Measurements from ENCODE around the gene TM2D1. TPM values are rescaled to one million over a fixed set of nuclear protein-coding genes. Genes with fewer than 3 reads are reported as not detected.

TM2D1 gene
- total RNA-seq, 1 donor from 2014 or later, result 95.3 TPM

DNA sequence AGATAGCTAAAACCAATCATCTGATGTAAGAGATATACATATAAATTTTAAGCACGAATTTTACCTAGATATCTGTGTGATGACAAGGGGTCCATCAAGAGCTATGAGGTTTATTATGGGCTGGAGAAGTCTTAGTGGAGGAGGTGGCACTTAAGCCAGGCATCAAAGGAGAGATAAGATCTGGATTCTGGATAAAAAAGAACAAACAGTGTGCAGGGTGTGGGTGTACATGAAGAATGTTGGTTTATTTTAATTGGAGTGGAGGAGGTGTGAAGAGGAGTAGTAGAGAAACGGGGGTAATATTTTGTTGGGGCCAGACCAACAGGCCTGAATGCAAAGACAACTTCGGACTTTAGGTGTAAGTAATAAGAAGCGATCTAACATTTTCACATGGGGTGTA is 80.6 kb downstream of the TM2D1 start:
- no peak for DNase-seq

DNA sequence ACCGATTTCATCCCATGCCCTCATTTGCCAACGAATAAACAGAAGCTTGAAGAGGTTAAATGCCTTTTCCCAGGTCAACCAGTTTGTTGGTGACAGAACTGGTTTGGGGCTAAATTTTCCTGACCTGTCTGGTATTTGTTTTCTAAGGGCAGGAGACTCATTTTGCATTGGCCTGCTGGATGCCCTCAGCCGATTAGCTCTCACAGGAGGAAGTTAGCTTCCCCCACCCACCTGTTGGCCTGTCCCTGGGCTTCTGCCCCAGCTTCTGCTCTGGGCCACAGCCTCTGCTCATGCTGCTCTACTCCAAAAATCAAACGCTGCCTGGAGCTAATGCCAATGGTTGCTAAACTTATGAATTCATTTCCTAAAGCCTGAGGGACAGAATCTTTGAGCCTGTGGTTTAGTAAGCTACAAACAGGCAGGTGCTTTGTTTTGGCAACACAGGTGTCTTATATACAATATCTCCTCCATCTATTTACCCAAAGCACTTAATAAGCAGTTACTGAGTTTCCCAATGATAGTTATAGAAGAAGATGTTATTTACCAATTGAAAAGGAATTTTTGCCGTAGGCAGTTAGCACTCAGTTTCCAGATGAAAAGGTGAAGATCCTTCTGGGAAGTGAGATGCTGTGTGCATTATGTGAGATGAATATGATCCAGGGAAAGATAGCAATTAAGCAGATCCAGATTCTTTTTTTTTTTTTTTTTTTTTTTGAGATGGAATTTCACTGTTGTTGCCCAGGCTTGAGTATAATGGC is 82.3 kb downstream of the TM2D1 start:
- no peak for DNase-seq

DNA sequence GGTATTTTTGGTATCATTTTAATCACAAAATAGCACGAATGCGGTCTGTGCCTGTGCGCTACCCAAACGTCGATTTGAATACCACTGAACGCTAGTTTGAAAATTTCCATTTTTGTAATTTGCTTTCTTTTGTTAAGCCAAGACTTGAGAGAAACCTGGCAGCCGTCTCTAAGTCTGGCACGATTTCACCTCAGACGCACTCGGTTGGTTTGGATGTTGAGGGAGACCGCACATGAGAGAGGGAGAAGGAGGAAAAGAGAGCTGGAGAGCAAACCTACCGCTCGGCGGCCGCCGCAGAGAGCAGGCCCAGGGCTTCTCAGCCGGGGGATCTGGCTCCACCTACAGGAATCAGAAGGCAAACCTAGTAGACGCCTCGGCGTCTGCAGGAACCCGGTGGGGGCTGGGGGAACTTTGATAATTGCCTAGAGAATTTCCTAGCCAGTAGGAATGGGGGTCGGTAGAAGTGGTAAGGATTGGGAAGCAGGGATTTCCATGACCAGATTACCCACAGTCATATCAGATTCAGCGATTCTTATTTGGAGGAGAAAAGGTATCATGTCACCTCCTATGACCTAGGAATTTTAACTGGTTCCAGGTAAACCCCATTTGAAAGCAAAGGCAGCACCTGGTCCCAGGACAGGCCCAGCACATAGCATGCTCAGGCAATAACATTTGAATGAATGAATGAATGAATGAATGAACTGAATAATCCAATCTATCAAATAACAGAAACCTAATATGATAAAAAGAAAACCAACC is 83.2 kb downstream of the TM2D1 start:
- peak; percentile 84 for DNase-seq

DNA sequence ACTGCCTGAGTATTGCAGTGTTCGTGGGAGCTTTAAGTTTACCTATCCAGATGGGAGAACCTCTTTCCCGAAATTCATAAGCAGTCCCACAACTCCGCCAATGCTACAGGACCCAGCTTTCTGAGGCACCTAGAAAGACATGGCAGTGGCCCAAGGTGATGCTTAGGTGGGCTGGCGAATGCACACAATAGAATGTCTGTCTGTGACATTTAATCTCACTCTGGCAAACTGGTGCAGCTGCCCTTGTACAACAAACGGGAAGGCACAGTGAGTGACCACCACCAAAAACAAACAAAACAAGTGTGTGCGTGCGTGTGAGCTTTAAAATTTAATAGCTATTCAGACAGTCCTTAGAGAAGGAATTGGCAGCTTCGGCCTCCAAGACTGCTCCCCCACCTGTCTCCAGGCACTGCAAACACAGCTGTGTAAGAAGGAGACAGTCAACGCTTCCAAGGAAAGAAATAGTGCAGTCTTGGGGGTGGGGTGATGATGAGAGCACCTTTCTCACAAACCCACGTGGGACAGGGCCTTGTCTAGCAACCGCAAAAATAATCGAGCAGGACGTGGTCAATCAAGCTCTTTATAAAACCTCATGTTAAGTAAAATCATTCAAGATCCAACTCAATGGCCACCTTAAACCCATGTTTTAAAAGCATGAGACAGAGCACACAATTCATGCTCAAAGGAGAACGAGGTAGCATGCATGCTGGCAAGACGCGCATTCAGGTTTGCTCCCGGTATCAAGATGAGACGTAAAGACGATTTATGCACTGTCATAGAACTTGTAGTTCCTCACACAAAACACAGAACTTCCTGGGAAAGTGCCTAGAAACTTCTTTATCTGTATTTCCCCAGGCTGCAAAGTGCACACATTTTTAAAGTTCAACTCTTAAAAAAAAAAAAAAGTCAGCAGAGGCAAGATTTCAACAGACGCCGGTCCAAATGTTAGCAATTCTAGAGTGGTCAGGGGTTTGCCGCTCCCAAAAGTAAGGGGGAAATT is 84.1 kb downstream of the TM2D1 start:
- DNase-seq, result peak; percentile 87

DNA sequence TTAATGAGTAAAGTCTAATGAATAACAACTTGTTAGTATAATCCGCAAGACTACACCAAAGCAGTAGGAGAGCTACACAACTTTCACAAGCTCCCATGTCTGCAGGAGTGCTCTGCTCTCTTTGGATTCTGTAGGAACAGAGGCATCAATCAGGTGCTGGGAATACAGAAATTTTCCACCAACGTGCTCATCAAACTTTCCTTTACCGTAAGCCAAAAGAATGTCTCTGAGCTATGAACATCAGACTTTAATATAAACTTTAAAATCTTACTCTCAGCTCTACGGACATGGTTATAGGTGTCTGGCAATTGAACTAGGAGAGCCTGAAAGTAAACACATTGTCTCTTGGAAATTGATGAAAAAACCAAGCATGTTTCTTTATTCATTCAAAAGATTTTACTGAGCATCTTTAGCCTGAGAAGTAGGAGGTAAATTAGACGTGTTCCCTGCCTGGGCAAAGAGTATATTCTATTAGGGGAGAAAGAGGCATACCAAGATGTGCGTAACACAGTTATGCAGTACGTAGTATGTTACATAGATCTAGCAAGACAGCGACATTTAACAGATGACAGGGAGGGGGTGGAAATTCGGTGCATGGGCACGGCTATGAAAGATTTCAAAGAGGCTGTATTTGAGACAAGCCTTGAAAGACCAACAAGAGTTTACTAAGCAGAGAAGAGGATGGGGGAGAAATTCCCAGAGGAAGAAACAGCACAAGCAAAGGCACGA is 85.2 kb downstream of the TM2D1 start:
- peak; percentile 79 for DNase-seq

DNA sequence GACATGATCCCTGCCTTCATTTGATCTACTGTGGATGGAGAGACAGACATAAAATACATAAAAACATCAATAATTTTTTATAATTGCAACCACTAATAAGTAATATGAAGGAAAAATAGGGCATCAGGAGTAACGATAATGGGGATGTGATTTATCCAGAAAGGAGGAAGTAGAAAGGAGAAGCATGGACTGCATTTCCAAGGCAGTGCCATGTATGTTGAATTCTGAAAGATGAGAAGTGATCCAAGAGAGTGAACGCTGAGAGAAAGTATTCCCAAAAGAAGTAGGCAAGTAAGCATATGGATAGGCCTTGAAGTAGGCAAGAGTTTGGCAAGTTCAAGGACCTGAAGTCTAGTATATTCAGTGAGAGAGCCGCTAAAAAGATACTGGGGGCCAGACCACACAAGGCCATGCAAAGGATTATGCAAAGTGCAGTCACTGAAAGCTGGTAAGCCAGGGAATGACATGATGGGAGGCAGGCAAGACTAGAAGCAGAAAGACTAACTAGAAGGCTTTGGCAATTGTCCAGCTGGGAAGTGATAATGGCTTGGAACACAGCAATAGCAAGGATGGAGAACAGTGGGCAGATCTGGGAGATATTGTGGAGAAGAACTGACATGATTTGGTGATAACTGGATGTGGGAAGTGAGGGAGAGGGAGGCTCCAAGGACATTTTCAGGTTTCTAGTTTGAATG is 85.9 kb downstream of the TM2D1 start:
- peak; percentile 33 for DNase-seq

DNA sequence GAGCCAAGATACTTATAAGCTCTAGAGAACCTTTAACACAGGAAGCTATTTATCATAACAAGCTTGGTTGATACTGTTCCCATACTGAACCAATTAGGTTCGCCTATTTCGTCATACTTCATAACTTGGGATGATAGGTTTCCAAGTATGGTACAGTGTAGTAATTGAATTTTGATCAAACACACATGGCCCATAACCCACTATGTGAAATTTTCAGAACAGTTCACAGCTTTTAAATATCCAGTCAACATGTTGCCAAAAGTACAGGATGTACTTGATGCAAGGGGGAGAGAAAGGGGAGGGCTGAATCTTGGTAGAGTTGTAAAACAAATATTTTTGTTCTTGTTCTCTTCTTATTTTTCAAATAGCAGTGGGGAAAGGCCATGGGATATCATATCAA is 86.6 kb downstream of the TM2D1 start:
- peak; percentile 87 for DNase-seq

DNA sequence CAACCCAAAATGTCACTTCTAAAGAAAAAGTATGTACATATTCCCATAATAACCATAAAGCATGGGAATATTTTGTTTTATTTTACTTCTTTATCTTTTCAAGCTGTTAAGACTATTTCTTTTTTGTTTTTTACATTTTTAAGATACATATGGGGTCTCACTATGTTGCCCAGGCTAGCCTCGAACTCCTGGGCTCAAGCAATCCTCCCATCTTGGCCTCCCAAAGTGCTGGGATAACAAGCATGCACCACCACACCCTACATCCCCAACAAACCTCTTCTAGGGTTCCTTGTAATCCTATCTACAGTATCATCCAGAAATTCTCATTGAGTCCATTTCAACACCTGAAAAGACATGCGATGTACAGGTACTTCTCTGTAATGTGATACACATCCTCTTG is 87.5 kb downstream of the TM2D1 start:
- DNase-seq, result no peak

DNA sequence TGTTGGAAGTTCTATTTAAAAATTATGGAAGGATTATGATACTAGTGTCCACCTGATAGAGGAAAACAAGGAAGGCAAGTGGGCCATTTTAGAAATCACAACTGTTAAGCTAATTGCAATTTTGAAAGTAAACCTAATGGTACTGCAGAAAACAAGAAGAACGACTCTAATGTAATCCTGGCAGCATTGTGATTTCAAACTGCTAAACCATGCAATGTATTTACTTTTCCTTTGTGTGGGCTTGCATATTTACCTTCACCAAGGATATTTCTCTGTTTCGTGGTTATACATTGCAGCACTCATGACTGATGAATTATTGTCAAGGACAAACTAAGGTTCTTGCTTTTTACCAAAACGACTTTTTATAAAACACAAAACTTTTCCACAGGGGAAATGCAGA is 88.1 kb downstream of the TM2D1 start:
- peak; percentile 34 for DNase-seq

DNA sequence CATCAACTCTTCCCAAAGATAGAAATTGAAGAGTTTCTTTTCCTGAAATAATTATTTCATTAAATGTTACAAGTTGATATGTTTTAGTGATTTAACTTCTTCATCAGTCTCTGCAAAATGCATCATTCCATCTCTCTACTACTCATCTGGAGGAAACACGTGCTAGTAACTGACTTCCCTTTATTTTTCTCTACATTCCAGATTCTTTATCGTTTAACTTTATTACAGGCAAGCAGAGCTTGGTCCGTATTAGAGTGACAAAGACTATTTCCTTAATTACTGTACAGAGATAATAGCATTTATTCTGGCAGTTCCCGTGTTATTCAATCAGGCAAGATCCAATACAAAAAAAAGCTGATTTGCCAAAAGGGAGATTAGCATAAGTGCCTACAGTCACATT is 88.6 kb downstream of the TM2D1 start:
- no peak for DNase-seq

DNA sequence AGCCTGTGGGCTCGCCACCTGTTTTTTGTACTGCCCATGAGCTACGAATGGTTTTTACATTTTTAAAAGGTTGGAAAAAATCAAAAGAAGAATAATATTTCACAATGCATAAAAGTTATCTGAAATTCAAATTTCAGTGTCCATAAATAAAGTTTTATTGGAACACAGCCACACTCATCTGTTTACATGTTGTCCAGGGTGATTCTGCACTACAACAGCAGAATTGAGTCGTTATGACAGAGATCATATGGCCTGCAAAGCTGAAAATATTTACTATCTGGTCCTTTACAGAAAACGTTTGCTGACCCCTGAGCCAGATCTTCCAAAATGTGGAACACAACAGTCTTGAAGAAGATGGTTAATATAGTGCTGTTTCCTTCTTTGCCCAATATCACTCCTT is 89.4 kb downstream of the TM2D1 start:
- no peak for DNase-seq

DNA sequence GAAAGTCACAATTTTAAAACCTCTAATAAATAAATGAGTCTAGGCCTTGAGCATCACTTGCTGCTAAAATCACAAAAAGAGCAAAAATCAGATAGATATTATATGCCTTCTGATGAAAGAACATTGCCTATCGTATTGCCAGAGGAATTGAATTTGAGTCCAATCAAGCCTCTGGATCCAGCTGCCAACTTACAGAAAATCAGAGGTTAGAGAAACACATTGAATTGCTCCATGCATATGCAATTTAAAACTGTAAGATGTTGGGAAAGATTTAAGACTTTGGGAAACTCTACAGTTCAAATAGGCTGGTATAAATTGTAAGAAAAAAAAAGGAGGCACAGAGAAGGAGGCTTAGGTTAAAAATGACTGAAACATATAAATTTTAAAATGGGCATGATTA is 93.5 kb downstream of the TM2D1 start:
- no peak for DNase-seq

Other genes with a start within 250 kb of the TM2D1 start
- gene PATJ, start 17.3 kb upstream of the TM2D1 start, total RNA-seq, result 46.2 TPM